ENCODE results near the gene B3GAT1. TPM values are rescaled to one million over a fixed set of nuclear protein-coding genes. Genes with fewer than 3 reads are reported as not detected.

B3GAT1 gene
- total and polyA plus RNA-seq, 4 donors: 0.03 to 0.49 (median 0.27) TPM

DNA sequence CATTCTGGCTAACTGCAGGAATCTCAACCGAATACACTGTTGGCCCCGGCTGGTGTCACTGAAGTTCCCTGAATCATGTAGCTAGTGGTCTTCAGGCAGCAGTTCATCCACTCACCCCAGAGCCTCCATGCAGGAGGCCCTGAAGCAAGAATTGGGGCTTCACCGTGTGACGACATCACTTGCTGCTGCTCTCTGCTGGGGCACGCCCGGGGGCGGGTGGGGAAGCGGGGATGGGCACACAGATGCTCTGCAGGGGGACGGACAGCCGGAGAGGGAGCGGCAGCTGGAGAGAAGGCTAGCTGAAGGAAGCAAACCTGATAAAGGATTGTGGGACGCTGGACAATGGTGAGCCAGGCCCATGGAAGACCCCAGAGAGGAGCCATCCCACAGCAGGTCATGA is 17.0 kb downstream of the B3GAT1 start:
- H3K27ac ChIP-seq (ENCODE audit: low read depth in 1 of 2, low read length in 1 of 2): no peak overlapping the region
- peaks cover 0 to 4% (median 0%) of the 10 kb centered on the region in 3 donors for H3K27me3 ChIP-seq (ENCODE audit: control insufficient read depth in 3 of 3, insufficient read depth in 3 of 3, low read length in 2 of 3)
- H3K36me3 ChIP-seq (ENCODE audit: control insufficient read depth in 4 of 4, insufficient read depth in 4 of 4, low read length in 4 of 4): no peaks in the 10 kb centered on the region
- TF ChIP-seq, protein P1, sequence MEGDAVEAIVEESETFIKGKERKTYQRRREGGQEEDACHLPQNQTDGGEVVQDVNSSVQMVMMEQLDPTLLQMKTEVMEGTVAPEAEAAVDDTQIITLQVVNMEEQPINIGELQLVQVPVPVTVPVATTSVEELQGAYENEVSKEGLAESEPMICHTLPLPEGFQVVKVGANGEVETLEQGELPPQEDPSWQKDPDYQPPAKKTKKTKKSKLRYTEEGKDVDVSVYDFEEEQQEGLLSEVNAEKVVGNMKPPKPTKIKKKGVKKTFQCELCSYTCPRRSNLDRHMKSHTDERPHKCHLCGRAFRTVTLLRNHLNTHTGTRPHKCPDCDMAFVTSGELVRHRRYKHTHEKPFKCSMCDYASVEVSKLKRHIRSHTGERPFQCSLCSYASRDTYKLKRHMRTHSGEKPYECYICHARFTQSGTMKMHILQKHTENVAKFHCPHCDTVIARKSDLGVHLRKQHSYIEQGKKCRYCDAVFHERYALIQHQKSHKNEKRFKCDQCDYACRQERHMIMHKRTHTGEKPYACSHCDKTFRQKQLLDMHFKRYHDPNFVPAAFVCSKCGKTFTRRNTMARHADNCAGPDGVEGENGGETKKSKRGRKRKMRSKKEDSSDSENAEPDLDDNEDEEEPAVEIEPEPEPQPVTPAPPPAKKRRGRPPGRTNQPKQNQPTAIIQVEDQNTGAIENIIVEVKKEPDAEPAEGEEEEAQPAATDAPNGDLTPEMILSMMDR (IDR thresholded peaks at IDR 0.05; ENCODE audit: control extremely low read depth, extremely low read depth): no peak
- H3K9me3 ChIP-seq (ENCODE audit: control insufficient read depth in 4 of 4, insufficient read depth in 3 of 4, low read length in 3 of 4): peaks cover 0 to 3% (median 0%) of the 10 kb centered on the region in 4 donors
- DNase-seq (no peak), ATAC-seq (ENCODE audit: insufficient read depth, low FRiP score) (no peak)
- WGBS, 2 donors: 78 to 79% methylated on average over 12 of the region's 12 CpGs
- no peak overlapping the region for H3K9ac ChIP-seq (ENCODE audit: insufficient read depth in 1 of 2, low read length in 2 of 2)
- H3K4me3 ChIP-seq: no peak overlapping the region
- H3K4me1 ChIP-seq (ENCODE audit: control insufficient read depth in 5 of 5, insufficient read depth in 5 of 5, low read length in 5 of 5): no peaks in the 10 kb centered on the region

DNA sequence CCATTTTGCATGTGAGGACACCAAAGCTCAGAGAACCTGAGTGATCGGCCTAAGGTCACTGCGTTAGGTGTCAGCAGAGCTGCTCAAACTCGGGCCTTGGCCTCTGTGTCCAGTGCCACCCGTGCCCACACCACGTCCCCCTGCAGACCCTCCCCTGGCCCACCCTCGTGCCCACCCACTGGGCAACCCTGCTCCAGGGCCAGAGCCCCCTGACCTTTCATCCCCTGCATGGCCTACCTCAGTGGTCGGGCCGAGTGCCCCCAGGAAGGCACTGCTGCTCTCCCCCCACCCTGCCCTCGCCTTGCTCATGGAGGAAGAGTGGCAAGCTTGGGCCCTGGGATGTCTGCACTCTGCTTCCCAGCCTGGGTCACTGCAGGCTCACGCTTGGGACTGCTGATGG is 17.7 kb downstream of the B3GAT1 start:
- H3K4me1 ChIP-seq (ENCODE audit: control insufficient read depth in 5 of 5, insufficient read depth in 5 of 5, low read length in 5 of 5): no peaks in the 10 kb centered on the region
- ATAC-seq (ENCODE audit: insufficient read depth, low FRiP score) (no peak), DNase-seq (no peak)
- H3K4me3 ChIP-seq: no peak overlapping the region
- no peaks in the 10 kb centered on the region for H3K36me3 ChIP-seq (ENCODE audit: control insufficient read depth in 4 of 4, insufficient read depth in 4 of 4, low read length in 4 of 4)
- 79 to 84% methylated on average over 10 of the region's 10 CpGs for WGBS, 2 donors
- H3K27ac ChIP-seq (ENCODE audit: low read depth in 1 of 2, low read length in 1 of 2): no peak overlapping the region
- peaks cover 0 to 4% (median 0%) of the 10 kb centered on the region in 3 donors for H3K27me3 ChIP-seq (ENCODE audit: control insufficient read depth in 3 of 3, insufficient read depth in 3 of 3, low read length in 2 of 3)
- TF ChIP-seq, protein P1 (IDR thresholded peaks at IDR 0.05; ENCODE audit: control extremely low read depth, extremely low read depth): no peak
- H3K9ac ChIP-seq (ENCODE audit: insufficient read depth in 1 of 2, low read length in 2 of 2): no peak overlapping the region
- H3K9me3 ChIP-seq (ENCODE audit: control insufficient read depth in 4 of 4, insufficient read depth in 3 of 4, low read length in 3 of 4): peaks cover 0 to 3% (median 0%) of the 10 kb centered on the region in 4 donors

DNA sequence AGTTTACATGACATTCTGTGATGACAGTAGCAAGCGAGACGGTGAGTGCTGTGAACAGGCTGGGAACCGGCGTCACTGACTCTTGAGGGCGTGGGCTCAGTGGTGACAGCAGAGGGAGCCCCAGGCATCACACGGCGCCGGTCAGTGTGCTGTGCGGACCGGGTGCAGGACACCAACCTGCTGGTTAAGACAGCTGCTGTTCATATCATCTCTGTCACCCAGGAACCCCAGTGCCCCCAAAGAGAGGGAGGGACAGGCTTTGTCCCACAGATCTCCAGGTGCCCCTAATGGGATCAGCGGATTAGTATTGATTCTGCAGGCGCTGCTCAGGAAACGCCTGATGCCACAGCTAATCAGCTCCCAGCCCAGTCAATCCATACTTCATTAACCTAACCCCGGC is 18.4 kb downstream of the B3GAT1 start:
- H3K4me1 ChIP-seq (ENCODE audit: control insufficient read depth in 5 of 5, insufficient read depth in 5 of 5, low read length in 5 of 5): no peaks in the 10 kb centered on the region
- peaks cover 0 to 4% (median 0%) of the 10 kb centered on the region in 3 donors for H3K27me3 ChIP-seq (ENCODE audit: control insufficient read depth in 3 of 3, insufficient read depth in 3 of 3, low read length in 2 of 3)
- no peaks in the 10 kb centered on the region for H3K36me3 ChIP-seq (ENCODE audit: control insufficient read depth in 4 of 4, insufficient read depth in 4 of 4, low read length in 4 of 4)
- H3K9ac ChIP-seq (ENCODE audit: insufficient read depth in 1 of 2, low read length in 2 of 2): no peak overlapping the region
- TF ChIP-seq, protein P1 (IDR thresholded peaks at IDR 0.05; ENCODE audit: control extremely low read depth, extremely low read depth): no peak
- DNase-seq (peak in 2 of 3 donors; percentile 6 to 18), ATAC-seq (ENCODE audit: insufficient read depth, low FRiP score) (no peak)
- no peak overlapping the region for H3K4me3 ChIP-seq
- WGBS, 2 donors: 32 to 41% methylated on average over 14 of the region's 14 CpGs
- no peak overlapping the region for H3K27ac ChIP-seq (ENCODE audit: low read depth in 1 of 2, low read length in 1 of 2)
- peaks cover 0 to 5% (median 0%) of the 10 kb centered on the region in 4 donors for H3K9me3 ChIP-seq (ENCODE audit: control insufficient read depth in 4 of 4, insufficient read depth in 3 of 4, low read length in 3 of 4)
